ENCODE results near the gene RFX3.

Gene RFX3

GRCh38 chr9:3281399-3281798 is 244.4 kb downstream of the RFX3 start:
- H3K9me3 ChIP-seq (ENCODE audit: insufficient read depth, low read length), result no peaks in the 10 kb centered on the region
- H3K27me3 ChIP-seq (ENCODE audit: low read length), result no peaks in the 10 kb centered on the region
- TF ChIP-seq EZH2phosphoT487 (conservative IDR thresholded peaks at IDR 0.05; ENCODE audit: low read length), result no peak
- TF ChIP-seq CTCF (IDR thresholded peaks at IDR 0.05; ENCODE audit: insufficient read depth, low read length, poor library complexity, severe bottlenecking), result no peak
- H3F3A ChIP-seq (ENCODE audit: insufficient read depth), result no peaks in the 10 kb centered on the region
- H3K9ac ChIP-seq (ENCODE audit: low read length), result no peak overlapping the region
- H3K36me3 ChIP-seq (ENCODE audit: low read length), result no peaks in the 10 kb centered on the region
- H3K4me3 ChIP-seq (ENCODE audit: insufficient read depth, low read length, poor library complexity, severe bottlenecking), result no peak overlapping the region
- no peak overlapping the region for H3K27ac ChIP-seq (ENCODE audit: low read depth, low read length)
- no peak overlapping the region for H3K4me2 ChIP-seq (ENCODE audit: low read depth, low read length, poor library complexity, severe bottlenecking)
- no peaks in the 10 kb centered on the region for H3K79me2 ChIP-seq (ENCODE audit: insufficient read depth, low read length)
- no peaks in the 10 kb centered on the region for H3K9me2 ChIP-seq (replicated peaks; ENCODE audit: insufficient read depth, low read length)
- H2AFZ ChIP-seq (ENCODE audit: low read depth, low read length, severe bottlenecking), result no peak overlapping the region
- H4K20me1 ChIP-seq (ENCODE audit: low read depth, low read length), result no peaks in the 10 kb centered on the region

- H3K9me2 ChIP-seq (replicated peaks; ENCODE audit: insufficient read depth, low read length), result no peaks in the 10 kb centered on the region
- H3K9ac ChIP-seq (ENCODE audit: low read length), result no peak overlapping the region
- no peaks in the 10 kb centered on the region for H3K79me2 ChIP-seq (ENCODE audit: insufficient read depth, low read length)
- H3K4me3 ChIP-seq (ENCODE audit: insufficient read depth, low read length, poor library complexity, severe bottlenecking), result no peak overlapping the region
- no peaks in the 10 kb centered on the region for H3K36me3 ChIP-seq (ENCODE audit: low read length)
- H3K9me3 ChIP-seq (ENCODE audit: insufficient read depth, low read length), result no peaks in the 10 kb centered on the region
- H2AFZ ChIP-seq (ENCODE audit: low read depth, low read length, severe bottlenecking), result no peak overlapping the region
- no peak overlapping the region for H3K27ac ChIP-seq (ENCODE audit: low read depth, low read length)
- H4K20me1 ChIP-seq (ENCODE audit: low read depth, low read length), result no peaks in the 10 kb centered on the region
- H3F3A ChIP-seq (ENCODE audit: insufficient read depth), result no peaks in the 10 kb centered on the region
- no peaks in the 10 kb centered on the region for H3K27me3 ChIP-seq (ENCODE audit: low read length)
- TF ChIP-seq EZH2phosphoT487 (conservative IDR thresholded peaks at IDR 0.05; ENCODE audit: low read length) (no peak), CTCF (IDR thresholded peaks at IDR 0.05; ENCODE audit: insufficient read depth, low read length, poor library complexity, severe bottlenecking) (no peak)
- no peak overlapping the region for H3K4me2 ChIP-seq (ENCODE audit: low read depth, low read length, poor library complexity, severe bottlenecking)
Observed at GRCh38 chr9:3277200-3277599, 248.6 kb downstream of the RFX3 start.

DNA sequence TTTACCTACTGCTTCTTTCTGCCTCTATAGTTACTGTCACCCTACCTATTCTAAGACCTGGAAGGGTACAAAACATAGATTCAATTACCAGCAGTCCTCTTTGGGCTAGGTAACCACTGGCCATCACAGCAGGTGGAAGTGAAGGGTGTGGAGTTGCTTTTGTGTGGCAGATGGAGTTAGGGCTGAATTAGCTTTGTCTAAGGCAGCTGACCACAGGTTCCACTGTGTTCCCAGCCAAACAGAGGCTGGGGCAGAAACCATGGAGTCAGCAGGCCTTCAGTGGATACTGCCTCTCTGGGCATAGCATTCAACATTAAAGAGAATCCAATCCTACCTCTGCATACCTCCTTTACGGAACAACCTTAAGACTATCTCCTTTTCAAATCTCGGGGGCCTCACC is 254.2 kb downstream of the RFX3 start:
- Histone ChIP-seq H3K4me3 (ENCODE audit: insufficient read depth, low read length, poor library complexity, severe bottlenecking) (no peak overlapping the region), H3F3A (ENCODE audit: insufficient read depth) (no peaks in the 10 kb centered on the region), H3K27ac (ENCODE audit: low read depth, low read length) (no peak overlapping the region), H4K20me1 (ENCODE audit: low read depth, low read length) (no peaks in the 10 kb centered on the region), H3K9ac (ENCODE audit: low read length) (no peak overlapping the region), H2AFZ (ENCODE audit: low read depth, low read length, severe bottlenecking) (no peak overlapping the region), H3K9me3 (ENCODE audit: insufficient read depth, low read length) (no peaks in the 10 kb centered on the region), H3K27me3 (ENCODE audit: low read length) (no peaks in the 10 kb centered on the region), H3K4me2 (ENCODE audit: low read depth, low read length, poor library complexity, severe bottlenecking) (no peak overlapping the region), H3K79me2 (ENCODE audit: insufficient read depth, low read length) (no peaks in the 10 kb centered on the region), H3K36me3 (ENCODE audit: low read length) (no peaks in the 10 kb centered on the region), H3K9me2 (replicated peaks; ENCODE audit: insufficient read depth, low read length) (no peaks in the 10 kb centered on the region)
- TF ChIP-seq CTCF (IDR thresholded peaks at IDR 0.05; ENCODE audit: insufficient read depth, low read length, poor library complexity, severe bottlenecking) (no peak), EZH2phosphoT487 (conservative IDR thresholded peaks at IDR 0.05; ENCODE audit: low read length) (no peak)

Data from SU-DHL-6 (cell line).